Coronary artery (tissue), 2 donors: ENCODE results near the gene MRTFB.

Experiments
- DNase-seq: peaks from one replicate; pipeline ENCODE4 v3.0.0-alpha.2; 2017; ENCODE audit warnings: low spot score
- H3K27ac ChIP-seq, 2 donors: fragments of 200-600 bp; sonication (generic); one replicate each; pipeline ENCODE4 v1.5.1; 2016 to 2019
- H3K4me3 ChIP-seq: fragments of 200-600 bp; sonication (generic); 2 replicates; pipeline ENCODE4 v1.5.1; 2016; ENCODE audit warnings: mild to moderate bottlenecking, moderate library complexity
- TF ChIP-seq, protein P1 (sequence below): fragments of 200-600 bp; sonication (generic); IDR thresholded peaks from one replicate; pipeline ENCODE4 v1.5.1; 2019; ENCODE audit warnings: antibody characterized with exemption

MRTFB gene

DNA sequence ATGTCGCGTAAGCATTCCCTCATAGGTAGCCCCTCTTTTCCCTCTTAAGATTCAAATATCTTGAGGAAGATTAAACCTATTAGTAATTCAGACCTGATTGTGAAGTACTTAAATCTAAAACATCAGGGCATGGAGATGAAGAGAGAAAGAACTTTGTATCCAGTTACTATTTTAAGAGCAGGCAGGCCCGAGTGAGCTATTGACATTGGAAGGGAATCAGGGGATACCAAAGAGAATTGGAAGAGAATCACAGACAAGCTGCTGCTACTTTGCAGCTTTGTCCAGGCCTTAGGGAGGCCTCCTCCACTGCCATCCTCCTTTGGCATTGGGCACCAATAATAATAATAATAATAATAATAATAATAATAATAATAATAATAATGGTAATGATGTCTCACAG, 170.5 kb downstream of the MRTFB start:
- no peak for DNase-seq
- TF ChIP-seq, protein P1, sequence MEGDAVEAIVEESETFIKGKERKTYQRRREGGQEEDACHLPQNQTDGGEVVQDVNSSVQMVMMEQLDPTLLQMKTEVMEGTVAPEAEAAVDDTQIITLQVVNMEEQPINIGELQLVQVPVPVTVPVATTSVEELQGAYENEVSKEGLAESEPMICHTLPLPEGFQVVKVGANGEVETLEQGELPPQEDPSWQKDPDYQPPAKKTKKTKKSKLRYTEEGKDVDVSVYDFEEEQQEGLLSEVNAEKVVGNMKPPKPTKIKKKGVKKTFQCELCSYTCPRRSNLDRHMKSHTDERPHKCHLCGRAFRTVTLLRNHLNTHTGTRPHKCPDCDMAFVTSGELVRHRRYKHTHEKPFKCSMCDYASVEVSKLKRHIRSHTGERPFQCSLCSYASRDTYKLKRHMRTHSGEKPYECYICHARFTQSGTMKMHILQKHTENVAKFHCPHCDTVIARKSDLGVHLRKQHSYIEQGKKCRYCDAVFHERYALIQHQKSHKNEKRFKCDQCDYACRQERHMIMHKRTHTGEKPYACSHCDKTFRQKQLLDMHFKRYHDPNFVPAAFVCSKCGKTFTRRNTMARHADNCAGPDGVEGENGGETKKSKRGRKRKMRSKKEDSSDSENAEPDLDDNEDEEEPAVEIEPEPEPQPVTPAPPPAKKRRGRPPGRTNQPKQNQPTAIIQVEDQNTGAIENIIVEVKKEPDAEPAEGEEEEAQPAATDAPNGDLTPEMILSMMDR = no peak
- Histone ChIP-seq H3K27ac (peak overlapping the region in 1 of 2 donors; percentile 52), H3K4me3 (no peak overlapping the region)

DNA sequence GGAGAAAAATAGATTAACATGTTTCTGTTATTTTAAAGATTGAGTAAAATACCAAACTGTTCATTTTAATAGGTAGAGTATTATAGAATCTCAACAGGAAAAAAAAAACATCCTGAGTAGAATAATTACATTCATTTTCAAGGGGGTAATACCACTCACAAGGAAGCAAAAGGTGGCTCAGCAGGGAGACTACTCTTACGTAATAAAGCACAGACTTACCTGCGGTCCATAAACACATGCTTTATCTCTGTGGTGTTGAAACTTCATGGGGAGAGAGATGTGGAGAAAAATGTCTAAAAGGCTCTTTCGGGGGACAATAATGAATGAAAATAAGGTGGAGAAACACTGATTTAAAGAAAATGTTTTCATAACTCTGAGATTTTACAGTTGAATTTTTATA, 171.7 kb downstream of the MRTFB start:
- Histone ChIP-seq H3K4me3 (no peak overlapping the region), H3K27ac (no peak overlapping the region)
- DNase-seq = no peak
- TF ChIP-seq, protein P1 = no peak

DNA sequence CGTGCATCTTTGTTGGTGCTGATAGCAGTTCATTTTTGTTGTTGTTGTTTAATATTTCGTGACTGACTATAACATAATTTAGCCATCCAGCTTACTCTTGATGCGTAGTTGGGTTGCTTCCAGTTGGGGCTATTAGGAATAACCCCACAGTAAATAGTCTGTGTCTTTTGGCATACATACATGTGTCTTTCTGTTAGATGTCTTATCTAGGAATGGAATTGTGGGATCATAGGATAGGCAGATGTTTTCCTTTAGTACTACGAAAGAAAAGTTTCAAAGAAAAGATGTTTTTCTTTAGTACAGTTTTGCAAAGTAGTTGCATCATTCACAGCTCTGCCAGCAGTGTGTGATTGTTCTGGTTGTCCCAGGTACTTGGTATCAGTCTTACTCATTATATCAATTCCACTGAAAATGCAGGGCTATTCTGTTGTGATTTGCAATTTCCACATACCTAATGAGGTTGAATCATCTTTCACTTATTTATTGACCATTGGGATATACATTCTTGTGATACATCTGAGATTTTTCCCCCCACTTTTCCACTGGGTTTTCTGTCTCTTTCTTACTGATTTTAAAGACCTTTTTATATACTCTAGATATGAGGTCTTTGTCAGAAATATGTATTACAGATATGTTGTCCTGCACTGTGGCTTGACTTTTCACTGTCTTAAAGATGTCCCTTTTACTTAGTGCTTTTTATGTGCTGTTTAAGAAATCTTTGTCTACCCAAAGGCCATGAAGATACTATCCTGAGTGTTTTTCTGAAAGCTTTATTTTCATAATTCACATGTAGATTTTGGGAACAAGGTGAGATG, 173.3 kb downstream of the MRTFB start:
- TF ChIP-seq, protein P1 = no peak
- no peak overlapping the region for H3K27ac ChIP-seq
- no peak for DNase-seq
- H3K4me3 ChIP-seq = no peak overlapping the region

DNA sequence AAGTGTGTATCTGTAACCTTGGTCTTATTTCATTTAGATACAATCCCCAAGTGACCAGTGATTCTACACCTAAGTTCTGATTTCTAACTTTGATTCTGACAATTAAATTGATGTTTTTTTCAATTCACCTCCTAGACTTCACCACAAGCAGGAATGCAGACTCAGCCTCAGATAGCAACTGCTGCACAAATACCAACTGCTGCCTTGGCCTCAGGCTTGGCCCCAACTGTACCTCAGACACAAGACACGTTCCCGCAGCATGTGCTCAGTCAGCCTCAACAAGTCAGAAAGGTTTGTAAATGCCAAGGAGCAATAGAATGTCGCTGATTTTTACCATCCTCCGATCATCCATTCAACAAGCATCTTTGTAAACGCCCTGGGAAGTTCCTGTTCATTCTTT, 177.7 kb downstream of the MRTFB start:
- Histone ChIP-seq H3K27ac (no peak overlapping the region), H3K4me3 (no peak overlapping the region)
- TF ChIP-seq, protein P1 = no peak
- no peak for DNase-seq

DNA sequence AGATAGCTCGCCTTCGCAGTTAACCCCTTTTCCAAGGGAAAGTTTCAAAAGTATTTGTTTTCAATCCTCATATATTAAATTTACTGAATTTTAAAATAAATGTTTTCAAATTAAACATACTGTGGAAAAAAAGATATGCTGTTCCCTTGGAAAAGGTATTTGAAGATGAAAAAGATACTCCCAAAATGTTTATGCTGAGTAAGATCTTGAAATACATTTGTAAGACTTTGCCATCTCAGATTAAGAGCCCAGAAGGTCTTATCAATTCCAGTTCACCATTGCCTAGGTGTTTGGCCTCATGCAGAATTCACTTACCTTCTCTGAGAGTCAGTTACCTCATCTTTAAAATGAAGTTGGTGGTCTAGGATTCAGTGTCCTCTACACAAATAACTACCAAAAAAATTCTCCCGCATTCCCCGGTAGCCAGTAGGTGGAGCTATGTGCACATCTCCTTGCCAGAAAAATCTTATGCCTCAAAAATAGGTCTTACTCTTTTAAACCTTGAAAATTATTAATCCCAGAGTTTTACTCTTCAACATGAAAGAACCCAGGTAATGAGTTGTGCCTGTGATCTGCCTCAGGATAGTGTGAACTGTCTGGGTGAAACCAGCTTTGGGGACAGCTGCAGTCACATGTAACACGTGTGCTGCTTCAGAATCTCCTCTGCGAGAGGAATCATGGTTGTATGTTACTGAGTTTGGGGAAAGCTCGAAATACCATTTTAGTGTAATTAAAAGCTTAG, 178.3 kb downstream of the MRTFB start:
- TF ChIP-seq, protein P1 = peak; percentile 70
- DNase-seq = no peak
- no peak overlapping the region for H3K4me3 ChIP-seq
- no peak overlapping the region for H3K27ac ChIP-seq

DNA sequence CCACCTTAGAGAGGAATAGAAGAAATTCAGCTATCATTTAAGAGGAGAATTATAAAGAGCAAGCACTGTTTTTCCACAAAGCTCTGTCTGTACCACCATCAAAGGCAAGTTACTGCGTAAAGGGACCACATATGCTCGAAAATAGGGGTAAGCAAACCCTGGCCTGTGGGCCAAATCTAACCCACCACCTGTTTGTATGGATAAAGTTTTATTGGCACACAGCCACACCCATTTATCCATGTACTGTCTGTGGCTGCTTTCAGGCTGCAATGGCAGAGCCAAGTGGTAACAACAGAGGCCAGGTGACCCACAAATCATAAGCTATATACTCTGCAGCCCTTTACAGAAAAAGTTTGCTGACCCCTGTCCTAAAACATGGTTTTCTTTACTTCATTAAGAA, 180.3 kb downstream of the MRTFB start:
- TF ChIP-seq, protein P1 = no peak
- Histone ChIP-seq H3K4me3 (no peak overlapping the region), H3K27ac (no peak overlapping the region)
- no peak for DNase-seq
